DMS53 (cell line): Measurements from ENCODE around the gene BPTF.
"Not testable (repeated sequence)": the region's sequence is repeated elsewhere in the genome, so short reads cannot be mapped to it uniquely, and the experiment has no call there.

ENCODE experiments used
- DNase-seq: peaks from one replicate; lab custom pipeline; 2025; lab: John Stamatoyannopoulos, UW

The BPTF gene, protein sequence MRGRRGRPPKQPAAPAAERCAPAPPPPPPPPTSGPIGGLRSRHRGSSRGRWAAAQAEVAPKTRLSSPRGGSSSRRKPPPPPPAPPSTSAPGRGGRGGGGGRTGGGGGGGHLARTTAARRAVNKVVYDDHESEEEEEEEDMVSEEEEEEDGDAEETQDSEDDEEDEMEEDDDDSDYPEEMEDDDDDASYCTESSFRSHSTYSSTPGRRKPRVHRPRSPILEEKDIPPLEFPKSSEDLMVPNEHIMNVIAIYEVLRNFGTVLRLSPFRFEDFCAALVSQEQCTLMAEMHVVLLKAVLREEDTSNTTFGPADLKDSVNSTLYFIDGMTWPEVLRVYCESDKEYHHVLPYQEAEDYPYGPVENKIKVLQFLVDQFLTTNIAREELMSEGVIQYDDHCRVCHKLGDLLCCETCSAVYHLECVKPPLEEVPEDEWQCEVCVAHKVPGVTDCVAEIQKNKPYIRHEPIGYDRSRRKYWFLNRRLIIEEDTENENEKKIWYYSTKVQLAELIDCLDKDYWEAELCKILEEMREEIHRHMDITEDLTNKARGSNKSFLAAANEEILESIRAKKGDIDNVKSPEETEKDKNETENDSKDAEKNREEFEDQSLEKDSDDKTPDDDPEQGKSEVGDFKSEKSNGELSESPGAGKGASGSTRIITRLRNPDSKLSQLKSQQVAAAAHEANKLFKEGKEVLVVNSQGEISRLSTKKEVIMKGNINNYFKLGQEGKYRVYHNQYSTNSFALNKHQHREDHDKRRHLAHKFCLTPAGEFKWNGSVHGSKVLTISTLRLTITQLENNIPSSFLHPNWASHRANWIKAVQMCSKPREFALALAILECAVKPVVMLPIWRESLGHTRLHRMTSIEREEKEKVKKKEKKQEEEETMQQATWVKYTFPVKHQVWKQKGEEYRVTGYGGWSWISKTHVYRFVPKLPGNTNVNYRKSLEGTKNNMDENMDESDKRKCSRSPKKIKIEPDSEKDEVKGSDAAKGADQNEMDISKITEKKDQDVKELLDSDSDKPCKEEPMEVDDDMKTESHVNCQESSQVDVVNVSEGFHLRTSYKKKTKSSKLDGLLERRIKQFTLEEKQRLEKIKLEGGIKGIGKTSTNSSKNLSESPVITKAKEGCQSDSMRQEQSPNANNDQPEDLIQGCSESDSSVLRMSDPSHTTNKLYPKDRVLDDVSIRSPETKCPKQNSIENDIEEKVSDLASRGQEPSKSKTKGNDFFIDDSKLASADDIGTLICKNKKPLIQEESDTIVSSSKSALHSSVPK (N-terminal part only)

DNA sequence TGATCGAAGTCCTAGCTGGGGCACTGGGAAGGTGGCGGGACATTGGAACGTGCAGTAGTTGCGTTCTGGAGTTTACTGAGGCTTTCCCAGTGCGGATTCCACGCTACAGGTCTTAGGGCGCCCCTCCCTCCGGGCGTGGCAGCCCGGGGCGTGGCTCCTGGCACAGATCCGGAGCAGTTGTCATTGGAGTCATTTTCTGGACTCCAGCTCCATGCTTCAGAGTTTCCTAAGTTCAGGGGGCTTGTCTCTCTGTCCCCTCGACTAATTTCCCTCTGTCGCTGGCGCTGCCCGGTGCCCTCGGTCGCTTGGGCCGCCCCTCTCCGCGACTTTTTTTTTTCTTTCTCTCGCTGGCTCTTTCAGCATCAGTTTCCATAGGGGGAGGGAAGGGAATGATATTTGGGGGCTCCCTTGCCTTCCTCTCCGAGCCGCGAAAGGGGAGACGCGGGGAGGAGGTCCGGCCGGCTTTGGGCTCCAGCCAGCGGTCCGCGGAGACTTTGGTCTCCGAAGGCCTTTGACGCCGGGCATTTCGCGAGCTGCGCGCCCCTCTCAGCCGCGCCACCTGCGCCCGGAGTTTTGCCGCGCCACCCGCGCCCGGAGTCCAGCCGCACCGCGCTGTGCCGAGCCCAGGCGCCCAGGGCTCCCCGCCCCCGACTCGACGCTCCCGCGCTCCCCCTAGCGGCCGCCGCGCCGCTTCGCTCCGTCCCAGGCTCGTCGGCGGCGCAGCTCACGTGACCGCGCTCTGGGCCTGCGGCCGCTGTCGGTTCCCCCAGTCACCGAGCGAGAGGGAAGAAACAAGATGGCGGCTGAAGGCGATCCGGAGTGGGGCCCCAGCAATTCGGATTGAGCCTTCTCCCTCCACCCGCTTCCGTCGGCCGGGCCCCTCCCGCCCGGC lies at the start of gene BPTF:
Gene BPTF (plus strand): TSS at position 769 of the 892 bp plus-strand sequence. CDS start 222 bp downstream, outside the sequence.
- peak; percentile 95 for DNase-seq

GRCh38 chr17:67779098-67779672 lies 46.1 kb upstream of the BPTF start:
- peak; percentile 87 for DNase-seq

- DNase-seq, result no peak
These were observed 40.8 kb upstream of the BPTF start for GRCh38 chr17:67784364-67785121.

- DNase-seq, result no peak
These were observed 40.2 kb upstream of the BPTF start for GRCh38 chr17:67785122-67785477.

GRCh38 chr17:67785504-67785903 lies 39.8 kb upstream of the BPTF start:
- no peak for DNase-seq

GRCh38 chr17:67800495-67800928 lies 24.8 kb upstream of the BPTF start:
- peak; percentile 90 for DNase-seq

DNA sequence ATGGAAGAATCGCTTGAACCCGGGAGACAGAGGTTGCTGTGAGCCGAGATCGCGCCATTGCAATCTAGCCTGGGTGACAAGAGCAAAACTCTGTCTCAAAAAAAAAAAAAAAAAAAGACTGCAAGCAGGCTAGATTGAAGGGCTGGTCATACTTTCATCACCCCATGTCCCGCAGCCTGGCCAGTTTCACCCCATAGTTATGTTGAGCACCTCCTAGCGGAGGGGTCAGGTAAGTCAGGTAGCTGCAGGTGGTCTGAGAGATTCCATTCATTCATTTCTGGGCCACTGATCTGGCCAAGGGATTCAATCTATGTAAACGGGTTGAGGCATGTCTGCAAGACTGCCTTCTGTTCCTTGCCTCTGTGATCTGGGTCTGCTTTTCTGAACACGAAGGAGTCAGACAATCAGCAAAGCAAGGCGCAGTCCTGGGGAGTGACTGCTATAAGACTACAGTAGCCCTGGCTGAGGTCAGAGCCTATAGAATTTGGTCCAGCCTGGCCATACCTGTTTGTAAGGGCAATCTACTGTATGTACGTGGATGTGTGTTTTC lies 23.6 kb upstream of the BPTF start:
- peak; percentile 11 for DNase-seq

GRCh38 chr17:67810464-67810863 lies 14.8 kb upstream of the BPTF start:
- DNase-seq, result no peak

- DNase-seq, result not testable (repeated sequence)
These were observed 12.9 kb upstream of the BPTF start for GRCh38 chr17:67812380-67812779.

- DNase-seq, result no peak
These were observed 11.5 kb upstream of the BPTF start for GRCh38 chr17:67813803-67814180.

- DNase-seq, result peak; percentile 26
These were observed 6.9 kb upstream of the BPTF start for GRCh38 chr17:67818110-67819002.

DNA sequence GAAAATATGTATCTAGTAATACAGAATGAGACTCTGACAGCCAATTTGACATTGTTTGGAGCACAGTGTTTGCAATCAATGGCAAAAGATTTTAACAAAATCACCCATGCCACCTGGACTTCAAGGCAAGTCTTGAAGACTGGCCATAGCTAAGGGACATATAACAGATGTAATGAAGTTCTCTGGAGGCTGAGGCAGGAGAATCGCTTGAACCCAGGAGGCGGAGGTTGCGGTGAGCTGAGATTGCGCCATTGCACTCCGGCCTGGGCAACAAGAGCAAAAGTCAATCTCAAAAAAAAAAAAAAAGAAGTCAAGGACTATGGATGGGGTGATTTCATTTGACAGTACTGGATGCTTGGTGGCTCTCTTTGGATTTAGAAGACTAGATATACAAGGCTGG lies 5.6 kb upstream of the BPTF start:
- DNase-seq, result no peak

DNA sequence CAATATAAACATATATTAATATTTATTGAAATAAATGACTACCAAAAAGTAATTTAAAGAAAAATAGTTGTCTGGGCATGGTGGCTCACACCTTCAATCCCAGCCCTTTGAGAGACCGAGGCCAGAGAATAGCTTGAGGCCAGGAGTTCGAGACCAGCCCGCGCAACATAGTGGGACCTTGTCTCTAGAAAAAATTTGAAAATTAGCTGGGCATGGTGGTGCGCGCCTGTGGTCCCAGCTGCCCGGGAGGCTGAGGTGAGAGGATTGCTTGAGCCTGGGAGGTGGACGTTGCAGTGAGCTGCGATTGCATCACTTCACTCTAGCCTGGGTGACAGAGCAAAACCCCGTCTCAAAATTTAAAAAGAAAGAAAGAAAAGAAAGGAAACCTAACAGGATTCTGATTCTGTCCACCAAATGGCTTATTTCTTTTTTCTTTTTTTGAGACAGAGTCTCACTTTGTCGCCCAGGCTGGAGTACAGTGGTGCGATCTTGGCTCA lies 3.4 kb upstream of the BPTF start:
- no peak for DNase-seq

GRCh38 chr17:67825627-67826601 lies 611 bp downstream of the BPTF start:
- DNase-seq, result peak; percentile 70

DNA sequence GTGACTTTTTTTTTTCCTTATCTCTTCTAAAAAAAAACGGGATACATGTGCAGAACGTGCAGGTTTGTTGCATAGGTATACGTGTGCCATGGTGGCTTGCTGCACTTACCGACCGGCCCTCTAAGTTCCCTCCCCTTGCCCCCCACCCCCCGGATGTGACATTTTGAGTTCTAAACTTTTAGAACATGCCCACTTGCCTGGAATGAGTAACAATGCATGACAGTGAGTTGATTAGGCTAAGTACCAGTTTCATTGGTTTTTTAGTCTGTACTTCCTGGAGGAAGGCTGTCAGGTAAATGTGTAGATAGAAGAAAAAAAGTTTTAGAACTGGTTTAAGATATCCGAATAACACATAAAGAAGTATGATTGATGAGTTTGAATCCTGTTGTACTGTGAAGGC lies 4.0 kb downstream of the BPTF start:
- no peak for DNase-seq

DNA sequence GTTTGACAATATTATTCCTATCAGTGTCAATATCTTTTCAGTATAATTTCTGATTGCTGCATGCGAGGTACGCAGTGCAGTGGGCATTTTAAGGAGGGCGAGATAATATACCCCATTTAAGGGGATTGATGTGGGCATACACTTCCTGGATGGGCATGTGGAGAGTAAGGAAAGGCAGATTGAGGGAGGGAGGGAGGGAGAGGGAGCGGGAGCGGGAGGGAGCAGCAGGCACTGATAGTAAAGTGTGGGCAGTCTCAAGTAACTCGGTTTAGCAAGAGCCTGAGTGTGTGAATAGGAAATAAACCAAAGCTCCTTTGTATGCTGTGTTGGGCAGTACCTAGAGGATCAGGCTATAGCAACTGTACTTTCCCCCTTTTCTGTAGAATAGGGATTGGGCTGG lies 5.1 kb downstream of the BPTF start:
- DNase-seq, result no peak

- DNase-seq, result no peak
These were observed 6.0 kb downstream of the BPTF start for GRCh38 chr17:67831268-67831667.
